HG02885 (cell line): ENCODE data around the gene CPNE4.

Experiments
- ATAC-seq: cut with Tn5 transposase; IDR thresholded peaks from one replicate; pipeline ENCODE4 v1.9.1; 2021; ENCODE audit warnings: mild to moderate bottlenecking; ENCODE audit not compliant: unreplicated experiment, poor library complexity

The CPNE4 gene

DNA sequence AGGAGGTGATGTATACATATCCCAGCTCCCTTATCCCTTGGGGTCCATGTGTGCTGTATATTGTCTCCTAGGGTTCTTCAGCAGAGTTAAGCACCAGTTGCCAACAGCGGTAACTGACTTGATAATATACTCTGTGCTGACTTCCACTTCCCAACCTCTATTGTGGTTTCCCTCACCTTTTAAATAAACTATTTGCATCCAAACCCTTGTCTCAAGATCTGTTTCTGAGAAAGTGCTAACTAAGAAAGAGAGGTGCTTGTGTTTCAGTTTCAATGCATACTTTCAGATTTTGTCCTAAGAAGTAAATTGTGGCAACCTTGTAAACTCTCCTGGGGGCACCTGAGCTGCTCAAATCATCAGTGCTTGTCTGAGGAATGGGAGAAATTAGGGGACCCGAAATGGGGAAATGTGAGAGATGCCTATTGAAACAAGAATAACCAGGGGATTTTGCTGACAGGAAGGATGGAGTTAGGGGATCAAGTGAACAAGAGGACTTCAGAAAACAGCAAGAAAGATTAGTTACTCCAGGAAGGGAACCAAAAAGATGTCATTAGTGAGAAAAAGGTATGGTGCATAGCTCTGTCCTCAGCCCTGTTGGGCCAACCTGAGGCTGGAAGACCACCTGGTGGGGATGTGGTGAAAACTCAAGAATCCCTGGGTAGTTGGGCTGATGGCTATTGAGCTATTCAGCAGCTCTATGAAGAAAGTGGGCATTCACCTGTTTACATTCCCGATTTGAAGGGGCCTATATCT is 481.1 kb downstream of the CPNE4 start:
- ATAC-seq: peak; percentile 97

DNA sequence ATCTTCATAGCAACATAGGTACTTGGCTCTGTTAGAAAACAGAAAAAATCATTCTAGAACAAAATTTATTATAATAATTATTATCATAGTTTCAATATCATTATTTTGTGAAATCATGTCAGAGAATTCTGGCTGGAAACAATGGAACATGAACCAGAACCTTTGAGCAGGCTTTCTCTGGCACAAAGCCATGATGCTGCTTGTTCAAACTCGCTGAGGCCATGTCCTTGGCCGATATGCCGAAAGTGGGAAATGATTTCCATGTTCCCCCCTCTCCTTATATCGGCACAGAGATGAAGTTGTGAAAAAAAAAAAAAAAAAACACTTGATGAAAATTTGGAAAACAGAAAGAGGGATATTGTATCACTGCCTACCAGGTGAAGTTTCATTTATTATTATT is 483.1 kb downstream of the CPNE4 start:
- ATAC-seq: no peak

DNA sequence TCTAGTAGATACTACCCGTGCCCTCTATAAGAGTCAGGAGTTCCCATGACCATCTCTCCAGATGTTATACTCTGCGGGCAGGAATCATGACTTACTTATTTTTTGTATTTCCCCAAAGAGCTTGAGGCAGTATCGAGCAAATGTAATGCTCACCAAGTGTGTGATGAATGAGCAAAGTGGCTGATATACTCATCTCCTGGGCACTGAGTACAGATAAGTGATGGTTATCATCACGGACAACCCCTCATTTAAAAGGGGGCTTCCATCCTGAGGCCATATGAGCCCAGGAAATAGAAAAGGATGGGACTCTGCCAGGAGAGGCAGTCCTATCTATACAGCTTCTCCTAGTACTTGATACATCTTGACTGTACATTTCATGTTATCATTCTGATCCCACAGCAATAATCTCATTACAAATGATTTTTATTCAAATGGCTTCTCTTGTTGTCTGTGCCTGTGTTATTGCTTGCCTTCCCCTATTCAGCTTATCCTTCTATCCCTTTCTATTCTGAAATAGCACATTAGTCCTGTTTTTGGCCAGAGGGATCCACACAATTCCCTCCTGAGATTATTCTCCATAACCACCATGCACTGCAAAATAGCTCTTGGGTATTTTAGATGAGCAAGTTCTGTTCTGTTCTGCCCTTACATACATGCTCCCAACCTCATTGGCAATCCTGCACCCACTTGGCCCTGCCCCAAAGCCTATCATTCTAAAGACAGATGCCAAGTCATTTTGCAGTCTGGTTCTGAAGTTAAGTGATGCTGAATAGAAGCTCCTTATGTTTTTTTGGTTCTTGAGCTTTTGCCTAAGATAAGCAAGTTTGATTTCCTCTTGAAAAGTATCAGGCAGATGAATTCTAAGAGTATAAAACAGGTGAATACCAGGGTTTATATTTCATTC is 484.0 kb downstream of the CPNE4 start:
- no peak for ATAC-seq

DNA sequence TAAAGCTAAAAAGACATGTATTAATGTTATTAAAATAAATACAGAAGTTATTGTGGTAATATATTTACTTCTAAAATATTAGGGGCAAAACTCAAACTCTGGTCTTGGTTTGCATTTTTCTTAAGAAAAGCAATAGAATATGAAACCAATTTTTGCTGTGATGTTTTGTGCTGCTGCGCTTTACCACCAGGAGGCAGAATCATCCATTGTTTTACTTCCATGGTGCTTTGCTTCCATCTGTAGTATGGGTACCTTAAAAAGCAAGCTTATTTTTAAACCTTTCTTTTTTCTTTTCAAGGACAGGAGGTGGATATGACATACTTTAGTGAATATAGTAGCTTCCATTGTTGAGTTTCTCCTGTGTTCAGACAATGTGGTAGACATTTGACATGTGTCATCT is 485.5 kb downstream of the CPNE4 start:
- no peak for ATAC-seq

DNA sequence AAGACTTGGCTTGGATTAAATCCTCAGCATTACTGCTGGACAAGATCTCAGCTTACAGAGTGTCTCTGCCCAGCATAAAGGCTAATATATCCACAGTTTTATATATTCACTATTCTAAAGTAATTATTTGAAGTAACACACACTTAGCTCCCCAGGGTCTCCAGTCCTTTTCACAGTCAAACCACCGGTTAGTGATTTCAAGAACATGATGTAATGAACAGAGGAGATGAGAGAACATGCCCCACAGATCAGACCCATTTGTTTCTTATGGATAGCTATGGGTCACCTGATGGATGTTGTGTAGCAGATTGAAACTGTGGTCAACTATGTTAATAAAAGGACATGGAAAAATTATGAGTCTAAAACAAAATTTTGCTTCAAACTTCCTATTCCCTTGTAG is 487.2 kb downstream of the CPNE4 start:
- ATAC-seq: no peak

DNA sequence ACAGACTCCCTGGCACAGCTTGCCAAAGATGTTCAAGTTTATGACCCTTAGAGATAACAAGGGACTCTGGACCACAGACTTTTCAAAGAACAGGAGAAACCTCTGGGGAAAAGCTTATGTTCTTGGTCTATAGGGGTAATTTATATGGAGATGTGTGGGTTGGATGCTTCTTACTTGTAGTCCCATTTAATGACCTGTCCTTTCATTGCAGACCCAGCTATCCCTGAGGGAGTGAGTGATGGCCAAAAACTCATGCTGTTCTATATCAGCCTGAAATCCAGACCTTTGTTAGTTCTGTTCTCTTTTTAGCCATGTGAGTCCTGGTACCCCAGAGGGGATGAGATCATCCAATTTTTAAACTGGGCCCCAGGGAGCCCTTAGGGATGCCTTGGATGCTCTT is 488.4 kb downstream of the CPNE4 start:
- ATAC-seq: no peak

DNA sequence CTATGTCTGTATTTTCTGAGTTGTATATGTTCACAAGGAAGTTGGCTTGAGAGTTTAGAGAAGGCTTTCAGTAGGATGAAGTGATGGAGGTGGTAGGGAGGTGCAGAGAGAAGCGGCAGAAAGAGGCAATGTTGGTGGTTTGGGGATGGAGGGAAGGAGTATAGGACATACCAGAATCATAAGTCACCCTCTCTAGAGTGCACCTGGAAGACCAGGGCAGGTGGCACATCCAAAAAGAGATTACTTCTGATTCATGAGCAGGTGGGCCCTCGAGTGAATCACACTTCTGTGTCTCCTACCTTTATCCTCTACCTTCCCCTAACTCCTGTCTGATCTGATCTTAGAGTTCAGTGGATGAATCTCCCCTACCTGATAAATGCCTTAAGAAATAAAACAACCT is 490.3 kb downstream of the CPNE4 start:
- no peak for ATAC-seq

DNA sequence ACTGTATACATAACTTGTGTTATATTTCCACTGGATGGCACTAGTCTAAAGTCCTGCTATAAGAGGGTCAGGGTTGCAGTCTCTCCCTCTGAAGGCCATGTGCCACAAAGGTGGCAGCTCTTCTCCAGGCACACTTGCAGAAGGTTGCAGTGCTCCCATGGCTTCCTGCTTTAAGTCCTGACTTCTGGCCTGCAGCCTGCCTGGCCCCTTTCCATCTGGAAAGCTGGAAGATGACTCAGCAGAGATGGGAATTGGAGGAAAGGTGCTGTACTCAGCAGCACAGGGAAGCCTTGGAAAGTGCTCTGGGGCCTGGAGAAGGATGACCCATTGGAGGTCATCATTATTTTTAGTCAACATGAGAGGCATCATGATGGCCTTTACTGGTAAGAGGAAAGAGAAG is 491.1 kb downstream of the CPNE4 start:
- no peak for ATAC-seq

DNA sequence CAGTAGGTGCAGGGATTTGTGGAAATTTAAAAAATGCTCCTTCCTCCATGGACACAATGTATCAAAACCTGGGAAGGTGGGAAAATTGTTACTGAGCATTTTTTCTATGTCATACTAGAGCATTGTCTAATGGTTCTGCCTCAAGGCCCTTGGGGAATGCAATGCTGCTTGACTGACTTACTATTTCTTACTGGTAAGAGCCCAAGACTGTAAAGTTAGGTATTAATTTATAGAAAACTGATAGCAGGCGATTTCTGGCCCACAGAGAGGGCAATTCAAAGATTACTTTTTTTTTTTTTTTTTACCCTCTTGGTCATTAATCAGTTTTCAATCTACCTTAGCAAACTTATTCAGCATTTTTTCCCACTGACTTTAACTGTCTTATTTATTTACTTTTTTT is 493.5 kb downstream of the CPNE4 start:
- ATAC-seq: no peak

DNA sequence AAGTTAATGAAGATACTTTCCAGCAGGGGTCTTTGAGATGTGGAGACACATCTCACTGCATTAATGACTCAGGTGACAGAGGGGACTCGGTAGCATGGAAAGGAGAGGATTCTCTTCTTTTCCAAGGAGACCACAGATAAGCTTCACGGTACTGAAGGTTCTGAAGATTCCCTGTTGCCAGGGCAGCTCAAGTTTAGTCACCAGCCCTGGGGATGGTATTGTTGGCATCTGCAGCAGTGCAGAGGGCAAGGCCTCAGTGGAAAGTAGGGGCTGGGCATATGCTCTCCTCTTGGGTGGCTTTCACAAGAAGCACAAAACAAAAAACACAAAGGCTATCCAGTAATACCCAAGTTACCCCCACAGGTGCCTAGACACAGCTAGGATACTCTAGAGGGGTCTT is 494.0 kb downstream of the CPNE4 start:
- no peak for ATAC-seq

DNA sequence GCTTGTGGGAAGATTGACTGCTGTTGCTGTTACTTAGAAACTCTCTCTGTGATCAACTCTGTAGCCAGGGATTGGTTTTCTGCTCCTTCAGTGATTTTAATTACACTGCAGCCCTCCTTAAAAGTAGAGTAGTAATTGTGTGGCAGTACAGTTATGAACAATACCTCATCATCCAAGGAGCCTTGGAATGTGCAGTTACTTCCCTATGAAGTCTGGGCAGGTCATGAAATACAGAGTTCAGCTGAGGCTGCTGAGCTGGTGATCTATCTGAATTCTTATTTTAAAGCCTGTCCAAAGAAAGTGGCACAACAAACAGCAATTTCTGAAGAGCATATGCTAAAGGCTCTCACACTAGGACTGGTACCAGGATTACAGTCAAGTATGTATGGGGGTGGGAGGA is 494.7 kb downstream of the CPNE4 start:
- ATAC-seq: no peak

DNA sequence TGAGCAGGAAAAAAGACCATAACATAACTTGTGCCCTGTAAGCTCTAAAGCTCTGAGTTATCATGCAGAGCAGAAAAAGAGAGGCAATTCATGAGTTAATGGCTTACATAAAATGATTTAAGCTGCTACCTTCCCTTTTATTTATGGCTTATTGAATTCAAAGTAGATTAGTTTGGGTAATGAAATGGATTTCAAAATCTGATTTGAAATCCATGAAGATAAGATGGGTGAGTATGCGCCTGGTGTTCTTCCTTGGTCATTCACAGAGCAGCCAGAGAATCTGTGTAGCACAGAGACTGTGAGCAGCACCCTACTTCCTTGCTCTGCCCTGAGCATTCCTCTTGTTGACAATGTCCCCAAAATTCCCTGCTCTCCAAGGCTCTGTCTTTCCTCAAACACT is 495.8 kb downstream of the CPNE4 start:
- no peak for ATAC-seq

DNA sequence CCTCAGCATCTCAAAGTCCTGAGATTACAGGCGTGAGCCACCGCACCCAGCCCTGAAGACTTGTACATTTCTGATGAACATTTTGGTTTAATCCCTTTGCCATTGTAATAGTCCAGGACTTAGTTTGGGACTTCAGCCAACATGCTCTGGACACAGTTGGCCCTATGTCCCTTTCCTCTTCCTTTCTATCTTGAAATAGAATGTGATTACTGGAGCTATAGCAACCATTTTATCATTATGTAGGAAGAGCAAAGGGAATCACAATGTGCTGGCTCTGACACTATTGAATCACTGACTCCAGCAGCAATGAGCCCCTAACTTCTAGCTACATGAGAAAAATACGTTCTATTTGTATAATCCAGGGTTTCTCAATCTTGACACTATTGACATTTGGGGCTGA is 497.3 kb downstream of the CPNE4 start:
- no peak for ATAC-seq

DNA sequence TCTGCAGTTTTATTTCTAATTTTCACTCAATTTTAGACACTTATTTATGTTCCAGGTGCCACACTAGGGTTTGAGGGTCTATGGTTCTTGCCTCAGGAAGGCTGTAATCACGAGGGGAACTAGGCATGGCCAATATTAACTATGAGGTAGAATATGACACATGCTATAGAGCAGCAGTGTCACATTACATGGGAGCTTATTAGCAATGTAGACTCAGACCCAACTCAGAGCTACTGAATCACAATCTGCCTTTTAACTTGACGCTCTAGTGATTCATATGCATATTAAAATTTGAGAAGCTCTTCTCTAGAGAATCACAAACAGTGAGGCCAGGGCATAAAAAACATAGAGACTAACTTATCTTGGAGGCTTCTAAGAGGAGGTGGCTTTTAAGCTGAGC is 499.2 kb downstream of the CPNE4 start:
- ATAC-seq: no peak

DNA sequence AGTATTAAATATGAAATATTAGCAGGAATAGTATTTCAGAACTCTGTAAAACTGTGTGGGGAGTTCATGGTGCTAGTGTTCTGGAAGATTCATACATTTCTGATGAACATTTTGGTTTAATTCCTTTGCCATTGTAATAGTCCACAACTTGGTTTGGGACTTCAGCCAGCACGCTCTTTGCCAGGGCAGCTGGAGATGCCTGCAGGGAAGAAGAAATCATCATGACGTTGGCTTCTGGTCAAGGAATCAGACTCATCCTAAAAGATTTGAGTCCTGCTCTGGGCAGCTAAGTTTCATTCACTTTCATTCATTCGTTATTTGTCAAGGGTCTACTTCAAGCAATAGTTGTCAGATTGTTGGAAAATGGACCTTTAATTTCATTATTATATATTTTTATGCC is 499.7 kb downstream of the CPNE4 start:
- ATAC-seq: no peak

DNA sequence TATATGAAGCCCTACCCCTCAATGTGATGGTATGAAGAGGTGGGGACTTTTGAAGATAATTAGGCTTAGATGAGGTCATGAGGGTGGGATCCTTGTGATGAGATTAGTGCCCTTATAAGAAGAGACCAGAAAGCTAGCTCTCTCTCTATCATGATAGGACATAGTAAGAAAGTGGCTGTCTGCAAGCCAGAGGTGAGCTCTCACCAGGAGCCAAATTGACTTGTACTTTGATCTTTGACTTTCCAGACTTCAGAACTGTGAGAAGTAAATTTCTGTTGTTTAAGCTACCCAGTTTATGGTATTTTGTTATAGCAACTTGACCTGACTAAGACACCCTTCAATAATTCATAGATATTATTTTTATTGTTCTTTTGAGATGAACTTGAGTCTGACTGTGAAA is 502.2 kb downstream of the CPNE4 start:
- no peak for ATAC-seq

DNA sequence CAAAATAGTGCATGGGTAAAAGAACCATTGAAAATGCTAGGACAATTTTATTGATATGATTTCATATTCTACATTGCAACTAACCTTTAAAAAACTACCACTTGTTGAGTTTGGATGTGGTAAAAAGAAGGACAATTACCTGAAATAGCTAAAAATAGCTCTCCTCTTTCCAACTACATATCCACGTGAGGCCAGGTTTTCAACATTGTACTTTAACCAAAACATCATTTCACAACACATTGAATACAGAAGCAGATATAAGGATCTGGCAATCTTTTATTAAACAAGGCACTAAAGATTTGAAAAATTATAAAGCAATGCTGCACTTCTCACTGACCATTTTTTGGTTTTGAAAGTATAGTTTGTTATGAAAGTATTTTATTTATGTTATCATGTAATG is 504.0 kb downstream of the CPNE4 start:
- no peak for ATAC-seq

DNA sequence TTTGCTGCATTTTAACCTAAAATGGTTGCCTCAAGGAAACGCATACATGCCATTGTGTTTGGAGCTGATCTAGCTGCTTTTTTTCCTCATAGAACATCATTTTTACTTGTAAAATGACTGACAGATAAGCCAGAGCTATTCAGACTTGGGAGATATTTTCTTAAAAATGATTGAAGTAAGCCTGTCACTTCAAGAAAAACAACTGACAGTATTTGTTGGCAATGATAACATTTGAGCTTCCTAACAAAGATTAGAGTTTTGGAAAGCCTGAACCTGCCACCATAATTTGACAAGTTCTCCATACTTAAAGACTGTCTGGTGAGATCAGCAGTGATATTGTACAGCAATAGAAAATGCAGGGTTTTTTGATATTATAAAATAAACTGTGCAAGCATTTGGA is 504.4 kb downstream of the CPNE4 start:
- no peak for ATAC-seq

DNA sequence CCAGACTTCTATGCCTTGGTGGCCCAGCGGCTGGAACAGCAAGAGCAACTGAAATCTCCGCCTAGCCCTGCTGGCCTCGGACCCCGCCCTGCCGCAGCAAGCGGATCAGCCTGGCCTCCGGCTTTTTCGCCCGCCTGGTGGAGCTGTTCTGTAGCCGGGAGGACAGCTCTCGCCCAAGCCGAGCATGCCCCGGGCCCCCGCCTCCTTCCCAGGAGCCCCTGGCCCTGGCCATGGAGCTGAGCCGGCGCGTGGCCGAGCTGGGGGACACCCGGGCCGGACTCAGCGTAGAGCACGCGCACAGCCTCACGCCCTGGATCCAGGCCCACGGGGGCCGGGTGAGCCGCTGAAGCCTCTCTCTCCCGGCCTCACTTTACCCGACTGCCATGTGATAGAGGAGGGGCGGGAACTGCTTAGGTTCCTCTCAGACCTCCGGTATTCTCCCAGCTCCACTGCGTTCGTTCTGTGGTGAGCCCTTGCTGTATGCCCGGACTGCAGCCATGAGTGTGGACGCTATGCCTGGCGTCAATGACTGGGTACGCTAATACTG is 507.9 kb downstream of the CPNE4 start:
- ATAC-seq: no peak

DNA sequence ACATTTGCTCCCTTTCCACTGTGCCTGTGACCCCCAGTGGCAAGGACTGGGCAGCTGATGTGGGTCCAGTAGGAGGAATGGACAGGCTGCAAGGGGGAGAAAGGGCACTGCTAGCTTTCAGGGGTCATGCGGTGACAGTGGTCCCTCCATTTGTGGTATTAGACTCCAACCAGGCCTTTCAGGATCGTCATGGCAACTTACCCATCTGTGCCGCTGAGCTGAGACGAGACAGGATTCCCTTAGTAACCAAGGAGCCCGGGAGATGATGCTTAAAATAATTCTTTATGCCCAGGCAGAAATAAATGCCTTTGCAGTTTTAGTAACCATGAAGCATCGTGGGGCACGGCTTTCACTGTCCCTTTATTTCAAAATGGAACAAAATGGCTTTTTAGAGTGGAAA is 516.1 kb downstream of the CPNE4 start:
- no peak for ATAC-seq

DNA sequence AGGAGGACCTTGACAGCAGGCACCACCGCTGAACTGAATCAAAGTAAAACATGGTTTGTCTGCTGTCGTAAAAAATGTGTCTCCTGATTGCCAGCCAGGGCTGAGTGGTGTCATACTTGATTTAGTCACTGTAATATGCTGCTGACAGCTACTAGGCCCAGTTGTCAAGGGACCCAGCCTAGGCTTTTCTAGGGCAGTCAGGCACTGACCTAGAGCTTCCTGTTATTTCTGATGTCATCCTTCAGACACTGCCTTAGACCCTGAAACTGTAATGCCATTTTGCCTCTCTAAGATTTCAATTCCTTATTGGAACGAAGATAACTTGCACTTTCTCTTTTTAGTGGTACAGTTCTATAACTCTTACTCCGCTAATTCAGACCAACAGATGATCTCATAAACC is 529.4 kb downstream of the CPNE4 start:
- no peak for ATAC-seq

DNA sequence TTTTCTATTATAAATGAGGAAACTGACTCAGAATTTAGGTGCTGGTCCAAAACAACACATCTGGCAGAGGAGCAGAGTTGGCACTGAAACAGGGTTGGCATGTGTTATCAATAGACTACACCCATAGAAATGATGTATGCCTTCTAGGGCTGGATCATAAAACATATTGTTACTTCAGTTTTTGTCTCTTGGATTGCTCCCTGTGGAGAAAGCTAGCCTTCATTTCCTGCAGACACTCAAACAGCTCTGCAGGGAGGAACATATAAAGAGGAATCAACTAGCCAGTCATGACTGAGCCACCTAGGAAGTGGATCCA is 531.5 kb downstream of the CPNE4 start:
- ATAC-seq: no peak
